SU-DHL-6 (cell line): ENCODE data around the gene CLSTN2.

Experiments used
- H2AFZ ChIP-seq: fragments of 200-600 bp; sonication (generic); 2 replicates; pipeline ENCODE4 v1.6.1; 2014; ENCODE audit warnings: low read depth, mild to moderate bottlenecking, moderate library complexity, mixed read lengths, antibody characterized with exemption, low read length; ENCODE audit not compliant: severe bottlenecking
- H3F3A ChIP-seq: fragments of 200-600 bp; shearing (Covaris generic); 2 replicates; pipeline ENCODE4 v1.6.0; 2016; ENCODE audit warnings: antibody characterized with exemption, mild to moderate bottlenecking; ENCODE audit not compliant: insufficient read depth
- H3K27ac ChIP-seq: fragments of 200-600 bp; sonication (generic); 2 replicates; pipeline ENCODE4 v1.5.1; 2016; ENCODE audit warnings: low read depth, mild to moderate bottlenecking, low read length, moderate library complexity, mixed read lengths
- H3K27me3 ChIP-seq: fragments of 200-600 bp; sonication (generic), shearing (Covaris generic); 2 replicates; pipeline ENCODE4 v1.6.0; 2014; ENCODE audit warnings: mild to moderate bottlenecking, low read length
- H3K36me3 ChIP-seq: fragments of 200-600 bp; sonication (generic); 2 replicates; pipeline ENCODE4 v1.6.1; 2014; ENCODE audit warnings: mild to moderate bottlenecking, low read length, mixed read lengths
- H3K4me2 ChIP-seq: fragments of 300-600, 200-600 bp; shearing (Covaris generic), sonication (generic); 2 replicates; pipeline ENCODE4 v1.6.0; 2014; ENCODE audit warnings: low read length, low read depth, mild to moderate bottlenecking; ENCODE audit not compliant: poor library complexity, severe bottlenecking
- H3K4me3 ChIP-seq: fragments of 200-600 bp; sonication (generic); 2 replicates; pipeline ENCODE4 v1.5.1; 2014; ENCODE audit warnings: antibody characterized with exemption, low read length, mild to moderate bottlenecking, mixed read lengths; ENCODE audit not compliant: insufficient read depth, poor library complexity, severe bottlenecking
- H3K79me2 ChIP-seq: fragments of 200-600 bp; sonication (generic); 2 replicates; pipeline ENCODE4 v1.6.1; 2014; ENCODE audit warnings: mild to moderate bottlenecking, low read length, moderate library complexity; ENCODE audit not compliant: insufficient read depth
- H3K9ac ChIP-seq: fragments of 200-600 bp; sonication (generic); 2 replicates; pipeline ENCODE4 v1.7.0; 2014; ENCODE audit warnings: mild to moderate bottlenecking, low read length
- H3K9me2 ChIP-seq: fragments of 200-600 bp; sonication (generic); replicated peaks from 2 replicates; pipeline ENCODE4 v1.6.1; 2014; ENCODE audit warnings: low read length; ENCODE audit not compliant: insufficient read depth
- H3K9me3 ChIP-seq: fragments of 200-600 bp; sonication (generic); 2 replicates; pipeline ENCODE4 v1.6.1; 2014; ENCODE audit warnings: low read length, mixed read lengths; ENCODE audit not compliant: insufficient read depth
- H4K20me1 ChIP-seq: fragments of 200-600 bp; sonication (generic); 2 replicates; pipeline ENCODE4 v1.6.1; 2014; ENCODE audit warnings: low read depth, mild to moderate bottlenecking, antibody characterized with exemption, low read length, moderate library complexity, mixed read lengths
- CTCF ChIP-seq: fragments of 200-600 bp; sonication (generic); IDR thresholded peaks from one replicate; pipeline ENCODE4 v1.5.1; 2017; ENCODE audit warnings: antibody characterized with exemption, mild to moderate bottlenecking, low read length, moderate library complexity; ENCODE audit not compliant: insufficient read depth, poor library complexity, severe bottlenecking
- EZH2phosphoT487 ChIP-seq: fragments of 200-600 bp; sonication (generic), shearing (Covaris generic); conservative IDR thresholded peaks from 2 replicates; pipeline ENCODE4 v1.6.1; 2018; ENCODE audit warnings: mild to moderate bottlenecking, antibody characterized with exemption, low read length, moderate library complexity, mixed read lengths

The CLSTN2 gene

DNA sequence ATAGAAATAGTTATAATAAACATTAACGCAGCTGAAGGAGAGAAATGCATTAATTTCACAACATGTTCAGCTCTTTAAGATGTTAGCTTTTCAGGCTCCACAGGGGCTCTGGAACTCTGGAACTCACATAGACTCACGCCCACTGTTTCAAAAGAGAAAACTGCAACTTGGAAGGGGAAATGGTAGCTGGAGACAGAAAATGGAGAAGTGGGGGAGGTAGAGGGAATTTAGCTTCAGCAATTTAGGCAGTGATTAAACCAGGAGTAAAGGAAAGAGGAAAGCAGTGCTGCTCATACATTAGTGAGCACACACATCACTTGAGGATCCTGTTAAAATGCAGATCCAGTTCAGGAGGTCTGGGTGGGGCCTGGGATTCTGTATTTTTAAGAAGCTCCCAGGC, 468.1 kb downstream of the CLSTN2 start:
- no peak overlapping the region for H2AFZ ChIP-seq
- TF ChIP-seq CTCF = no peak
- no peak for TF ChIP-seq EZH2phosphoT487
- H3F3A ChIP-seq = no peaks in the 10 kb centered on the region

DNA sequence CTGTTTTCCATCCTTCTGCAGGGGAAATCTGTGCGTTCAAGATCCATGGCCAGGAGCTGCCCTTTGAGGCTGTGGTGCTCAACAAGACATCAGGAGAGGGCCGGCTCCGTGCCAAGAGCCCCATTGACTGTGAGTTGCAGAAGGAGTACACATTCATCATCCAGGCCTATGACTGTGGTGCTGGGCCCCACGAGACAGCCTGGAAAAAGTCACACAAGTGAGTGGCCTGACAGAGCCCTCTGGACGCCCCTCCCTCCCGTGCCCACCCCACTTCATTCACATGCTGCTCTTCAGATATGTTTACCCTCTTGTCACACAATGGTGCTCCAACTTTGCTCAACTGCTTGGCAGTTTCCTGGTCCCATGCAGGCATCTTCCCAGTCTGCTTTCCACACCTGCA, 468.6 kb downstream of the CLSTN2 start:
- no peak overlapping the region for H3K9ac ChIP-seq
- no peaks in the 10 kb centered on the region for H3K36me3 ChIP-seq
- no peak overlapping the region for H3K4me2 ChIP-seq
- no peaks in the 10 kb centered on the region for H4K20me1 ChIP-seq
- no peaks in the 10 kb centered on the region for H3K79me2 ChIP-seq
- H3K27me3 ChIP-seq = no peaks in the 10 kb centered on the region
- H3K9me2 ChIP-seq = no peaks in the 10 kb centered on the region; the same call in 1 of the 2 replicates
- H3K27ac ChIP-seq = no peak overlapping the region
- no peaks in the 10 kb centered on the region for H3K9me3 ChIP-seq
- TF ChIP-seq CTCF = no peak
- TF ChIP-seq EZH2phosphoT487 = no peak
- no peak overlapping the region for H3K4me3 ChIP-seq
- H3F3A ChIP-seq = no peaks in the 10 kb centered on the region
- H2AFZ ChIP-seq = no peak overlapping the region

More for the DNA sequence above, 468.1 kb downstream of the CLSTN2 start:
- Histone ChIP-seq H4K20me1 (no peaks in the 10 kb centered on the region), H3K4me3 (no peak overlapping the region), H3K9ac (no peak overlapping the region), H3K27me3 (no peaks in the 10 kb centered on the region), H3K36me3 (no peaks in the 10 kb centered on the region), H3K27ac (no peak overlapping the region), H3K9me3 (no peaks in the 10 kb centered on the region), H3K79me2 (no peaks in the 10 kb centered on the region), H3K9me2 (no peaks in the 10 kb centered on the region; the same call in 1 of the 2 replicates), H3K4me2 (no peak overlapping the region)

- H3F3A ChIP-seq = no peaks in the 10 kb centered on the region
- H2AFZ ChIP-seq = no peak overlapping the region
- no peaks in the 10 kb centered on the region for H3K79me2 ChIP-seq
- H3K9me3 ChIP-seq = no peaks in the 10 kb centered on the region
- H3K9ac ChIP-seq = no peak overlapping the region
- no peaks in the 10 kb centered on the region for H4K20me1 ChIP-seq
- no peak overlapping the region for H3K27ac ChIP-seq
- H3K4me3 ChIP-seq = no peak overlapping the region
- no peak overlapping the region for H3K4me2 ChIP-seq
- H3K9me2 ChIP-seq = no peaks in the 10 kb centered on the region
- H3K36me3 ChIP-seq = no peaks in the 10 kb centered on the region
- H3K27me3 ChIP-seq = no peaks in the 10 kb centered on the region
- TF ChIP-seq EZH2phosphoT487 = no peak
- no peak for TF ChIP-seq CTCF
These were observed 471.7 kb downstream of the CLSTN2 start for GRCh38 chr3:140406655-140407054.

DNA sequence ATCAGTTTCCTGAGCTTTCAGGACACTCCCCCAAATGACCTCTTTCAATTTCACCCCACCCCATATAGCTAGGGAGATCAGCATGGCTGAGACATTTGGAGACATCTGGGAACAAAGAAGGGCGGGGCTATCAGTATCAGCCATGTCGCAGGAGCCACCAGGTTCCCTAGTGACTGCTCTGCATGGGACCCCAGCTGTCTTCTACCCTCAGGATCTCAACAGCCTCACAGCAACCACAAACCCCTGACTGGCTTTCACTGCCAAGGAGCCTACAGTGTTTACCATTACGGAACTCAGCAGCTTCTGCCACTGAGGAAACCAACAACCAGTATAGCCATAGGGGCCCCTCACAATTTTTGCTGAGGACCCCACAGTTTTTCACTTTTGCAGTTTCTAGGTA, 473.3 kb downstream of the CLSTN2 start:
- no peaks in the 10 kb centered on the region for H3K27me3 ChIP-seq
- no peak overlapping the region for H3K27ac ChIP-seq
- no peaks in the 10 kb centered on the region for H4K20me1 ChIP-seq
- H3K9me2 ChIP-seq = no peaks in the 10 kb centered on the region
- H3K79me2 ChIP-seq = no peaks in the 10 kb centered on the region
- no peak overlapping the region for H3K9ac ChIP-seq
- no peak overlapping the region for H3K4me3 ChIP-seq
- no peaks in the 10 kb centered on the region for H3K9me3 ChIP-seq
- no peak overlapping the region for H3K4me2 ChIP-seq
- H2AFZ ChIP-seq = no peak overlapping the region
- no peaks in the 10 kb centered on the region for H3K36me3 ChIP-seq
- TF ChIP-seq EZH2phosphoT487 (no peak), CTCF (no peak)
- H3F3A ChIP-seq = no peaks in the 10 kb centered on the region
